ENCODE measurements around the gene DNAJB8.
A peak's percentile ranks its signal among the peaks of the same experiment; 100 is the strongest.

DNAJB8 gene

DNA sequence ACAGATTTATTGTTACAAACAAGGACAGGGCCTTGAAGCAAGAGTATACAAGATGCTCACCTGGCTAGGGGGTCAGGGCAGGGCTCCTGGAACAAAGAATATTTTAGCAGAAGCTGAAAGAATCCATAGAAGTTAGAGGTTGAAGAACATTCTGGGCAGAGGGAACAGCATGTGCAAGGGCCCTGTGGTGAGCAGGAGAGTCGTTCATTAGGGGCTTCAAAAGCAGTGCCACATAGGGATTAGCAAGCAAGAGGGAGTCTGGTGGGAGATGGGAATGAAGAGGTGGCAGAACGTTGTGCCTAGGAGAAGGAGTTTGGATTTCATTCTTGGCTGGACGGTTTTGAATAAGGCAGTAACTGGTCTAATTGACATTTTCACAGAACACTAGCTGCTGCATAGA is 22.9 kb downstream of the DNAJB8 start:
- no peak for DNase-seq (ENCODE audit: low read depth)

DNA sequence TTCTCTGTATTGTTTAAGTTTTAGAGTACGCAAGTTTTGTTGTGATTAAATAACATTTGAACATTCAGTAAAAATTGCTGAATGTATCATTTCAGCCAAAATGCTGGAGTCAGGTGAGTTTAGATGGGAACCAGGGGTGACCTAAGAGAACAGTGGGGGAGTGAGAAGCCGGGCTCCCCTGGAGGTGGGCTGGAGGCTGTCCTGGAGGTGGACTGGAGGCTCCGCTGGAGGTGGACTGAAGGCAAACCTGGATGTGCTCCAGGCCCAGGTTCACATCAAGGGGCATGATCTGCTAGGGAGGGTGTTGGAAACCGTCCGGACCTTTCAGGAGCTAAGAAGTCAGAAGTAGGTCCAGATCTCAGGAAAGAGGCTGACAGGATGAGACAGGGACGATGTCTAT is 23.7 kb downstream of the DNAJB8 start:
- no peak for DNase-seq (ENCODE audit: low read depth)

DNA sequence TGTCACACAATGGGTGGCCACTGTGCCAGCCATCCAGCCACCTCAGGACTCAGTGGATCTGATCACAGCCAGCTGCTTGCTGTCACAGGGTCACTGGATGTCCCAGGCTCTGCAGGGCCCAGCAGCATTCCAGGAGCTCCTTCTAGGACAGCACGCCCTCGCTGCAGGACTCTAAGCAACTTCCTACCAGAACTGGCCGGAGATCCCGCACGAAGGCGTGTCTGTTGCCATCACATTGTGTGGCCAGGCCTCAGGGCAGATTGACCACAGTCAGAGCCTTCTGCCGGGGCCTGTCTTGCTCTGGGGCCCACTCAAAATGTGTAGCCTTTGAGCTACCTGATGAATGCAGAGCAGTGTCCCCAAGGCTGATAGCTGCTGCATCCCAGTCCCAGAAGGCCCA is 24.6 kb downstream of the DNAJB8 start:
- DNase-seq (ENCODE audit: low read depth) = no peak

DNA sequence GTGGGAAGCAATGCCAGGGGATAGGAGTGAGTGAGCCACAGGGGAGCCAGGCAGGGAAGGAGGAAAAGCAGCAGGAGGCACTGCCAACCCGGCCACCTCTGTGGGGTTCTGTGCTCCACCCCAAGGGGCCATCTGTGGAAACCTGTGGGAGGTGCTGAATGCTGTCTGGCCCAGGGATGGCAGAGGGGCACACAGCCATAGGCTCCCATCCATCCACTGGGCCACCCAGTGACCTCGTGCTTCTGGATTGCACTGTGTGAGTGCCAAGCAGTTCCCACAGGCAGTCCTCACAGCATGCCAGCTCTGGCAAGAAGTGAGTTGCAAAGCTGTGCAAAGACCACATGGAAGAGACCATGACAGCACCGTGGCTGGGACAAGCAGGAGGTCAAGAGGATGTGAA is 27.5 kb downstream of the DNAJB8 start:
- no peak for DNase-seq (ENCODE audit: low read depth)

DNA sequence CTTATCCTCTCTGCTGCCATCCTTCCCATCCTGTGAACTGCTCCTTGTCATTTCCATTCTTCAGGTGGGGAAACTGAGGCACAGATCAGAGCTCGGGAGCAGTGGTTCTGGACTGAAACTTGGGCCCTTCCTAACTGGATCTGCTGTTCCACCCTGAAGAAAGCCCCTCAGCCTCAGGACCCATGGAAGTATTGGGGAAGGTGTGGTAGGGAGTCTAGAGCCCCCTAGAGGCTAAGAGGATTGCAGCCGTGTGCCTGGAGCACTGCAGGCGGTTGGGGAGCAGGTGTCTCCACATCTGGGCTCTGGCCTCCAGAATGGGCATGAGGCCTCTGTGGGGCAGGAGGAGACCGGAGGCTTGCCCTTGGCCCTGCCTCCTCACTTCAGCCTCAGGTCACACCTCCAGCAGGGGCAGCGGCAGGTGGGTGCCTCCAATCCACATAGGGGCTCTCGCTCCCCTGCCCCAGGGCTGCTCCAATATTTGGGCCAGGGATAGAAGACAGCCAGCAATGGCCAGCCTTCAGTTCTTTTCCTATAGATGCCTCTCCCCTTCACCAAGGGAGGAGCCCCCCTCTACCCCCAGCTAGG is 28.1 kb downstream of the DNAJB8 start:
- no peak for DNase-seq (ENCODE audit: low read depth)

DNA sequence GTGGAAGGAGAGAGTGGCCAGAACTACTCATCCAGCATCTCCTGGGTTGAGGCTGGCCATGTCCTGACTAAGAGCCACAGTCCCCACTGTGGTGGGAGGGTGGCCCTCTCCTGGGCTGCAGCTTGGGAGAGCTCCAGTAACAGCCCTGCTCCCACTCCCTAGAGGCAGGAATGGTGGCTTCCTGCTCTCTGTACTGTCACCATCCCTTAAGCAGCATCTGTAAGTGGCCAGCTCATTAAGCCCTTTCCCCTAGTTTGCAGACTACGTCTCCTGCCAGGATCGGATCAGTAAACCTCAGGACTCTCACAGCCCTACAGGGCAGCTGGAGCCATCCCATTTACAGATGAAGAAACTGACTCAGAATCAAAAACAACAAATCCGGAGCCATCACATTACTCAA is 30.5 kb downstream of the DNAJB8 start:
- DNase-seq (ENCODE audit: low read depth) = no peak

DNA sequence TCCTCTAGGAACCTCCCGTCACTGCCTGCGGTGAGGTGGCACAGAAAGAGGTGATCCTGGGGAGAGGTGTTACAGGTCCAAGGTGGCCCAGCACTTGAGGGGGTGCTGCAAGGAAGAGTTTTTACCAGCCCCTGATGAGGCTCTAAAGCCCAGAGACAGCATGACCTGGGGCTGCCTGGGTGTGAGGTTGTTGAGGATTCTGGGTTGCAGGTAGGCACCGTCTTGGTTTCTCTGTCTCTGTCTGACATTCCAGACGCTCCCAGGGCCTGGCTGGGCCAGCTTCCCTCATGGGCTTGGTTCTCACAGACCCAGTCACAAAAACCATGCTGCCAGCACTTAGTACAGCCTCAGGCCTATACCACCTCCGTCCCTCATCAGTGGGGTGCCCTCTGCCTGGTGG is 31.1 kb downstream of the DNAJB8 start:
- no peak for DNase-seq (ENCODE audit: low read depth)

DNA sequence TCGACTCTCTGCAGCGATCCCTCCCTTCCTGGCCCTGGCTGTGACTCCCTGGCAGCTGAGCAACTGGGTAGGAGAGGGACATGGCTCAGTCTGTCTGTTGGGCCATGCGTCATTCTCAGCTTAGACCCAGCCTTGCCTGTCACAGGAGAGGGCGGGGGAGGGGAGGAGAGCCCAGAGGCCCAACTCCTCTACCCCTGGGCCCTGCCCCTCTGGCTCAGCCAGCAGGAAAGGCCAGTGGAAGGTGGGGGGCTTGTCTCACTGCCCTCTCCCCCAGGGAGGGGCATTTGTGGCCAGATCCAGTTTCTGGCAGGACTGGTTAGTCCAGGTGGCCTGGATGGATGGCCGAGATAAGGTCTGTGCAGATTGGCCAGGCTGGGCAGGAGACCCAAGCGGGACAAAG is 31.6 kb downstream of the DNAJB8 start:
- DNase-seq (ENCODE audit: low read depth) = no peak

DNA sequence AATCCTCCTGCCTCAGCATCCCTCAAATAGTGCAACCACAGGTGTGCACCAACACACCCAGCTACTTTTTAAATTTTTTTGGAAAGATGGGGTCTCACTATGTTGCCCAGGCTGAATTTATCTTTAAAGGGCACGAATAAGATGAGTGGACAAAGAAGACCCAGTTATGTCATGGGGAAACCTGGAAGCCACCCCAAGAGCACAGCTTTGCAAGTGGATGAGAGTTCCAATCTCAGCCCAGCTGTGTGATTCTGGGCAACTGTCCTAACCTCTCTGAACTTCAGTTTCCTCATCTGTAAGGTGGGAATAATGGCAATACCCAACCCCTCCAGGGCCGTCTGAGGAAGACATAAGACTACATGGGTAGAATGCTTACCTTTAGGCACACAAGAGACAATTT is 32.2 kb downstream of the DNAJB8 start:
- DNase-seq (ENCODE audit: low read depth) = no peak

DNA sequence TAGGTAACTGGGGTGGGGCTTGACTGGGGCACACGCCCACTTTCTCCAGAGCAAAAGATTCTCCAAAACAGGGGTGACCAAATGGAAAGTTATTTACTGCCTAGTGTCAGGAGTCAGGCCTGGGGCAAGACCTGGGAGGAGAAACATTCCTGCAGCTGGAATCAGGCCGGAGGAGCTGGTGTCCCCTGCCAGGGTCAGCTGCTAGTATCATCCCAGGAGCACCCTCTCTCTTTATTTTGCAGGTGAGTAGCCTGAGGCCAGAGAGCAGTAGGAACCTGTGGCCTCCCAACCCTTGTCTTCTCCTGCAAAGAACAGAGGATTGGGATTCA is 32.9 kb downstream of the DNAJB8 start:
- no peak for DNase-seq (ENCODE audit: low read depth)

DNA sequence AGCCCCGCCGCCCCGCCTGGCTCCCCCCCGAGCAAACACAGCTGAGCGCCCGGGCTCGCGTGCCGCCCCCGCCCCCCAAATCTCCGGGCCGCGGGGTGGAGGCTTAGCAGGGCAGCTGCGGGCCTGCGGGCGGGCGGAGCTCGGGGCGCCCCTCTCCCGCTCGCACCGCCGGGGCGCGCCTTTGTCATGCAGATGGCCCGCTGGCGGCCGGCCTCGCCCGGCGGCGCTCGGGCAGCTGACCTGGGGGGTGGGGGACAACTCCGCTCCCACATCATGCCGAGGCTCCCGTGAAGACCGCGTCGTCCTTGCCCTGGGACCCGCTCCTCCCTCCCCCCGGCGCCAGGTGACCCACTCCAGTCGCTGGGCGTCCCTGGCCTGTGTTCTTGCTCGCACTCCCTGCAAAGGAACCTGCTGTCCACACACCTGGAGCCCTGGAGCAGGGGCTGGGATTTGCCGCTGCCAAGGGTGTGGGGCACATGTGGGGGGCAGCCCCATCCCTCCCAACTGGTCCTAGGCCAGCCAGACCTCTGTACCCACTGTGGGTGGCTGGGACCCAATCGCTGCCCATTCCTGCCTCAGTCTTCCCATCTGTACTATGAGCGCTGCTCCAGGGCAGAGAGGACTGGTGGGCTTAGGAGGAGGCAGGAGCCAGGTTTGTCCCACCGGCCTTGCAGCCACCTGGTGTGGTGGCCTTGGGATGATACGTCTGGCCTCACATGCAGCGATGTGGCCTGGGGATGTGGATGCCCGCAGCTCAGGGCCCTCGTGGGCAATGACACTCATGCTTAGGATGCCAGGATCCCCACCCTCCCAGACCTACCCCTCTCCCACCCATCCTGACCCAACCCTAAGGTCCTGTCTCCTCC is 33.5 kb downstream of the DNAJB8 start:
- no peak for DNase-seq (ENCODE audit: low read depth)

DNA sequence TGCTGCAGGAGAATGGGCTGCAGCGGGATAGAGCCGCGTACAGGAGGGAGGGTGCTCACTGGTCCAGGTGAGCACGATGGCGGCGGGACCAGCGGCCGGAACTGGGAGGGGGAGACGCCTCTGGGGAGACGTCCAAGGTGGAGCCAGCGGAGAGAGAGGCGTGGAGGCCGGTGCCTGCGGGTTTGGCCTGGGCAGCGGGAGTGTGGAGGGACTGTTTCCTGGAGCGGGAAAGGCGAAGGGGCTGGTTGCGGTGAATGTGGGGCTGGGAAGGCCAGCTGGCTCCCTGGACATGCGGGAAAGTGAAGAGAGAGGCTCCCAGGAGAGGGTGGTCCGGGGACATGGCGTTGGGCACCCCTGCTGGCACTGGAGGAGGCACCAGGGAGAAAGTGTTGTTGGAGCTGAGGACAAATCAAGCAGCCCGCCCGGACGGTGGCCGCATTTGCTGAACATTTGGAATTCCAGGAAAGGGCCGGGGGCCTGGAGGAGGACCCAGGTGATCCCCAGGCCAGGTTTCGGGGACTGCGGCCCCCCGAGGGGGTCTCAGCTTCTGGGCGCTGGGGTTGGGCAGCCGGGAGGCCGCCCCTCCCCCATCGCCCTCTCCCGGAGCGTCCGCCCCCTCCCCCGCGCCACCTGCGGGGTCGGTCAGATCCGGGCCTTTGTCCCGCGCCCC is 34.3 kb downstream of the DNAJB8 start:
- DNase-seq (ENCODE audit: low read depth) = no peak

DNA sequence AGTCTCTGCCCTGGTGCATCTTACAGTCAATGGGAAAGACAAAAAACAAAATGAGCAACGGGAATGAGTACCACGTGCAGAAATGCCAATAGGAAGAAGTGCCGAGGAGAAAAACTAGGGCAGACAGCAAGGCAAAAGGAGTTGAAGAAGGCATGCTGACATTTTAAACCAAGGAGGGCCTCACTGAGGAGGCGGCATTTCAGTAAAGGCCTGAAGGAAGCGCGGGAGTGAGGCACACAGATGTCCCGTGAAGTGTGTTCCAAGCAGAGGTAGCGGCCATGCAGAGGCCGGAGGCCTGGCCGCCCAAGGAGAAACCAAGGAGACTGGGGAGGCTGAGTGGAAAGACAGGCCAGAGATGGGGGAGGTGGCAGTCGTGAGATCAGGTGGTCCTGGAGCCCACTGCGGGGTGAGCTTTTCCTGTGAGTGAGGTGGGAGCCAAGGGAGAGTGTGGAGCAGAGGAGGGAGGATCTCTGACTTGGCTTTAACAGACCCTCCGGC is 34.8 kb downstream of the DNAJB8 start:
- no peak for DNase-seq (ENCODE audit: low read depth)

DNA sequence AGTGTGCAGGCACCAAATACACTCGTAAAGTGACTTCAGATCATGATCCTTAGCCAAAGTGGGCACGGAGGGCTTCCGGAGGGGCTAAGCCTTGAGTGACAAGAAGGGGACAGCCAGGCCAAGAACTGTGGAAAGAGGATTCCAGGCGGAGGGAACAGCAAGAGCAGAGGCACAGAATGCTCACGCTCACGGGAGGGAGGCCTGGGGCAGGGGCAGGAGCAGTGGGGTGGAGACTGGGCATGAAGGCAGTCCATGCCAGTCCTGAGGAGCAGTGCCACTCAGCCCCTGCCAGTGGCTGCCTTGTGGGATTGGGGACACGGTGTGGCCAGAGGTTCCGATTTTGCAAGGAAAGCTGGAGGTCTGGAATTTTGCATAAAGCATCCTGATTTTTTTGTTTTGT is 36.0 kb downstream of the DNAJB8 start:
- no peak for DNase-seq (ENCODE audit: low read depth)

DNA sequence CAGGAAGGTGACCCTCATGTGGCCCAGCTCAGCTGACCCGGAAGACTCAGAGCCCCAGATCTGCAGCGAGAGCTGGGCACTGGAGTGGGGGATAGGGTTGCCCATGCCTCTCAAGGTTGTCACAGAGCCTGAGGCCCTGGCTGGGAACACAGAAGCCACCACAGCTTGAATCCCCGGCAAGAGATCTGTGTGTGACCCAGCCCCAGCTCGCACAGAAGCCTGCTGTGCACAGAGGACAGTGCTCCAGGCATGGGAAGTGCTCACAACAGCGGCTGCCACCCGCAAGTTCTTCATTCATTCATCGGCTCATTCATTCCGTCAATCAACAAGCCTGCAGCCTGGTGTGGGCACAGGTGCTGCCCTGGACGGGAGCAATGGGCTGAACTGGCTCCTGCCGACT is 36.4 kb downstream of the DNAJB8 start:
- DNase-seq (ENCODE audit: low read depth) = no peak

DNA sequence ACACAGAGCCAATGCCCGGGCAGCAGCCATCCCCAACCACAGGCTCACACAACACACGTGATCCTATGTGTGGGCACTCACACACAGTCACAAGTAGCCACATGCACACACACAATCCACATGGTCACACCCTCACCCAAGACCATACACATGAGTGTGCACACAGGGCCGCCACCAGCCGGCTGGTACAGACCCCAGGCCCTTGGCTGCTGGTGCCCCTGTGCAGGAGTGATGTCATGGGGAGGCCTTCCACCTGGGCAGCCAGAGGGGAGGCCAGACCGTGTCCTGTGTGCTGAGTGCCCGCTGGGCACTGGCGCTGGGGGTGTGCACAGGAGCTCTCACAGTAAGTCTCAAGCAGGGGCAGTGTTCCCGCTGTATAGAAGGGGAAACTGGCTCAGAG is 36.9 kb downstream of the DNAJB8 start:
- no peak for DNase-seq (ENCODE audit: low read depth)

DNA sequence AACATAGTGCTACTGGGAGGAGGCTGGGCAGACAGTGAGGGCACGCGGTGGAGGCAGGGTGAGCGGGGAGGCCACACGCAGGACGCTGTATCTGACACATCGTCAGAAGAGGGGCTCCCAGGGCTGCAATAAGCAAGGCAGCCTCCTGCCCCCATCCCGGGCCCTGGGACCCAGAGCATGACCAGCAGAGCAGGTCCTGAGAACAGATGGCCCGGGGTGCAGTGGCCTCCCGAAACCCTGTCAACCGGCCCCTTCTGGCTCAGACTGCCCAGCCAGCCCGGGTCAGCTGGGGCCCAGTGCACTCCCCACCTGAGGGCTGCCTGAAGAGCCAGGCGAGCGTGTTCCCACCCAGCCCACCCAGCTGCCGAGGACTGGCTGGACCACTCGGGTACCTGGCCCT is 37.4 kb downstream of the DNAJB8 start:
- DNase-seq (ENCODE audit: low read depth) = no peak

DNA sequence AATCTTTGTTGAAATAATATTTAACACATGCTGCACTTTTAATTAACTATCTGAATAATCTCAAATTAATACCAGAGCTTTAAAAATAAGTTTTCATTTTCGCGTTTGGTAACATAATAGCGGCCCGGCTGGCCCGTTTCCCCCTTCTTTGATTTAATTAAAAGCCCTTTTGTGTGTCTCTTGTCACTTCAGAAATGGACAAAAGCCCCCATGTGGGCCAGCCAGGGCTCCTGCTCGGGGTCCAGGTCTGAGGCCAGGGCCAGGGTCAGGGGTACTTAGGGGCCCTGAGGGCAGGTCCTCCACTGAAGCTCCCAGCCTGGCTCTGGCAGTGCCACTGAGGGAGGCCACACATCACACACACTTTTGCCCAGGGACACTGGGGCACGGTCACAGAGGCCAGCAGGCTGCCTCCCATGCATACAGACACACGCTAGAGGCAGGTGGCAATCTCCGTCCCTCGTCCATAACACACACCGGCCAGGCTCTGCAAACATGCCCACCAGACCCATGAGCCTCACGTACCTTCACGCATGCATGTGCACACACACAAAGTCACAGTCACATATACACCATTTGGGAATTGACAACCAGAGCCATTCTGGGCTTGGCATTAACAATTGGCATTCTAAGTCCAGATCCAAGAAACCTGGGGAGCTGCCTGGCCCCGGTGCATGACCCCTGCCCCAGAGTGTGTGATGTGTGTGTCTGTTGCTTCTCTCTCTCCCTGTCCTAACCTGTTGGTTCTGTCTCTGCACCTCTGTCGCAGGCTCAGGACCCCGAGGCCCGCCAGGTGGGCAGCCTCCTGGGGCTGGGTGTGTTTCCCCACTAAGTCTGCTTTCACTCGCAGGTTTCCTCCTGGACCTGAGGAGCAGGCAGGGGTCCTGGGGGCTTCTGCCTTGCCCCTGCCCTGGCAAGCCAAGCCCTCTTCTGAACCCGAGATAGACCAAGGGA is 38.5 kb downstream of the DNAJB8 start:
- DNase-seq (ENCODE audit: low read depth) = no peak

DNA sequence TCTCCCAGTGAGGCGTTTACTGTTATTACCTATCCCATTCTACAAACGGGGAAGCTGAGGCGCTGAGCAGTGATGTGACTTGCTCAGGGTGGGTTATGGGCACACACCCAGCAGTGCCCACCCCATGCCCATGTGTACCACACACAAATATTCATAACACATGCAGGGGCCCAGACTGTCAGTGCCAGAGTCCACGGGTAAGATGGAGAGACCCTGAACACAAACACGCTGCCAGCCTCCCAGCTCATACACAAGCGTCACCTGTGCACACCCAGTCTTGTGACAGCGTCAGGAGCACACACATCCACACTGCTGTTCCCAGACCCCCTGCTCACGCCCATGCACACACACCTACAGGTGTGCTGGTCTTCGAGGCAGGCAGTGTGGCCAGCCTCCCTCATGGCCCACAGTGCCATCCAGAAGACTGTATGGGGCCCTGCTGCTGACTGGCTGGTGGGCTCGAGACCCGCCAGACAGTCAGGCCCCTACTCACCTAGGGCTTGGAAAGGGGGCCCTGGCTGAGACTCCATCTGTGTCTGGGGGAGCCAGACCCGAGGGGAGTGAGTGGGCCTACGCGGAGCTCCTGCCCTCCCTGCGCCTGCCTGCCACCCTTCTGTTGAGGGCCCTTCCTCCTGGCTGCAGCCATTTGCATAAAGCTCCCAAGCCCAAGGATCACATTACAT is 39.4 kb downstream of the DNAJB8 start:
- no peak for DNase-seq (ENCODE audit: low read depth)

DNA sequence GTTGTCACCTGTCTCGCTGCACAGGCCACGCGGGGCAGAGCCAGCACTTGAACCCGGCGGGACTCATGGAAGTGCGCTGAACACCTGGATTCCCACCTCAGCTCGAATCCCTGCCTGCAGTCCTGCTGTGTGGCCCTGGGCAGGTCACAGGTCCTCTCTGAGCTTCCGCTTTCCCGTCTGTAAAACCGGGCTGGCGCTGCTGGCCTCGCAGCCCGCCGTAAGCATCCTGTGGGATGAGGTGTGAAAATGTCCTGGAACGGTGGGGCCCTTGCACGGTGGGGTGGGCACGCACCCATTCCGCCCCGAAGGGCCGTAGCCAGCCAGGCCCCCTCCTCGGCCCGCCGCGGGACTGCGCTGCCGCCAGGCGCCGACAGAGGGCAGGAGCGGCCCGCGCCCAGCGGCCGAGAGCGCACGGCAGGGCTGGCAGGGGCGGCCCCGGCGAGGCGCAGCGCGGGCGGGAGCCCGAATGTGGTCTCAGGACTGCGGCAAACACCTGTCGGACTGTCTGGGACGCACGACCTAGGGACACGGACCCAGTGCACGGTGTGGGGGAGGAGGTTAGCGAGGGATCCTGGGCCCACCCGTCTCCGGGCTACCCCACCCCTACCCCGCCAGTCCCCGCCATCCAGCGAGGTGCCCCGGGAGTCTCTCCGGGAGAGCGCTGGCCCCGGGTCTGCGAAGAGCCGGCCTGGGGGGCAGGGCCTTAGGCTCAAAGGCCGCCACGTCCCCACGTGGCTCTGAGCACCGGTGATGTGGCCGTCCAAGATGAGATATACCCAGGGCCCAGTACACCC is 40.4 kb downstream of the DNAJB8 start:
- DNase-seq (ENCODE audit: low read depth) = peak; percentile 4

DNA sequence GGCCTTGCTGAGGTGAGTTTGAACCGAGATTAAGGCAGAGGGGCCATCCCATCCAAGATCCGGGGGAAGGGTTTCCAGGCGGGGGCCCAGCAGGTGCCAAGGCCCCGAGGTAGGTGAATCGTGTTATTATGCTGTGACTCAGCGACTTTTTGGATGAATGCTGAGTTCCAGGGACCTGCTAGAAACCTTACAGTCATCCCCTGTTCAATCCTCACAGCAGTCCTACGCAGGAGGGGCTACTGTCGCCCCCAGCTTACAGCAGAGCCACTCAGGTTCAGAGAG is 40.9 kb downstream of the DNAJB8 start:
- DNase-seq (ENCODE audit: low read depth) = no peak

Measured in stimulated activated CD8-positive, alpha-beta memory T cell treated with anti-CD3 and anti-CD28 coated beads, Interleukin-7, amount 100 ng/mL, for 24 hours (primary cell).